DND-41 (cell line): Measurements from ENCODE around the gene C10orf120.

Experiments used
- CTCF ChIP-seq: IDR thresholded peaks from 2 replicates; pipeline ENCODE4 v1.5.1; 2012; ENCODE audit warnings: borderline replicate concordance, low read length, moderate library complexity, mild to moderate bottlenecking; ENCODE audit not compliant: poor library complexity, severe bottlenecking; ENCODE audit errors: extremely low read depth
- EZH2 ChIP-seq: IDR thresholded peaks from 3 replicates; pipeline ENCODE4 v1.6.1; 2012; ENCODE audit warnings: borderline replicate concordance, low read depth, mild to moderate bottlenecking, moderate library complexity, low read length, inconsistent platforms; ENCODE audit not compliant: severe bottlenecking

GRCh38 chr10:122706467-122706866 lies 6.8 kb upstream of the C10orf120 start:
- TF ChIP-seq CTCF (no peak), EZH2 (no peak)
